HEK293 (cell line): ENCODE measurements around the gene TANK.
A peak's percentile ranks its signal among the peaks of the same experiment; 100 is the strongest.

Source experiments
- CTCF ChIA-PET: fragments of 350-600 bp; formaldehyde crosslinking; extraction: SDS; loops from one replicate; lab custom pipeline; 2021; ENCODE audit warnings: antibody characterized with exemption; lab: Yijun Ruan, JAX
- POLR2A ChIA-PET: fragments of 300-600 bp; formaldehyde crosslinking; extraction: SDS; loops from one replicate; lab custom pipeline; 2020; ENCODE audit warnings: antibody characterized with exemption, inconsistent platforms; lab: Yijun Ruan, JAX
- H3K27ac ChIP-seq: fragments of 200-500 bp; sonication (Bioruptor generic); 2 replicates; pipeline ENCODE4 v1.5.1; 2014; ENCODE audit warnings: low read depth, low read length, control low read depth, inconsistent platforms; ENCODE audit errors: extremely low read depth
- H3K36me3 ChIP-seq, 2 experiments: fragments of 200-500 bp in 1 of 2; sonication (Bioruptor generic) in 1 of 2; 1 replicate in 1 of 2; 2 replicates in 1 of 2; pipeline ENCODE4 v1.5.1; 2014 to 2017; ENCODE audit warnings: inconsistent platforms in 2 of 2, low read length in 2 of 2; ENCODE audit not compliant: control insufficient read depth in 2 of 2, insufficient read depth in 1 of 2
- H3K4me1 ChIP-seq: fragments of 200-500 bp; sonication (Bioruptor generic); 2 replicates; pipeline ENCODE4 v1.5.1; 2014; ENCODE audit warnings: mild to moderate bottlenecking, low read length, inconsistent platforms; ENCODE audit not compliant: control insufficient read depth, insufficient read depth
- H3K4me3 ChIP-seq: 2 replicates; pipeline ENCODE4 v1.5.1; 2011; ENCODE audit warnings: low read depth, mild to moderate bottlenecking, control low read depth, low read length, moderate library complexity
- H3K9me3 ChIP-seq: fragments of 200-500 bp; sonication (Bioruptor generic); 2 replicates; pipeline ENCODE4 v1.5.1; 2014; ENCODE audit warnings: low read depth, low read length, inconsistent platforms; ENCODE audit not compliant: control insufficient read depth, insufficient read depth
- GLIS2 ChIP-seq: fragments of 450-650 bp; formaldehyde crosslinking; IDR thresholded peaks from 2 replicates; pipeline ENCODE4 v1.5.1; 2016; ENCODE audit warnings: missing biosample characterization, missing genetic modification characterization
- KLF7 ChIP-seq: fragments of 450-650 bp; formaldehyde crosslinking; IDR thresholded peaks from 2 replicates; pipeline ENCODE4 v1.5.1; 2016; ENCODE audit warnings: missing biosample characterization, missing genetic modification characterization, borderline replicate concordance
- OVOL3 ChIP-seq: fragments of 450-650 bp; formaldehyde crosslinking; IDR thresholded peaks from 2 replicates; pipeline ENCODE4 v1.5.1; 2016; ENCODE audit warnings: missing biosample characterization, missing genetic modification characterization
- REPIN1 ChIP-seq: fragments of 450-650 bp; formaldehyde crosslinking; IDR thresholded peaks from 2 replicates; pipeline ENCODE4 v1.5.1; 2017; ENCODE audit warnings: missing biosample characterization, missing genetic modification characterization, low read depth
- TRIM28 ChIP-seq: IDR thresholded peaks from 2 replicates; pipeline ENCODE4 v1.6.1; 2011; ENCODE audit warnings: low read length, control low read depth, borderline replicate concordance
- ZFHX2 ChIP-seq: fragments of 450-650 bp; formaldehyde crosslinking; conservative IDR thresholded peaks from 2 replicates; pipeline ENCODE4 v1.5.1; 2016; ENCODE audit warnings: missing biosample characterization, missing genetic modification characterization
- ZFP3 ChIP-seq: fragments of 450-650 bp; formaldehyde crosslinking; IDR thresholded peaks from 2 replicates; pipeline ENCODE4 v1.5.1; 2016; ENCODE audit warnings: low read depth, missing biosample characterization, missing genetic modification characterization
- ZFP41 ChIP-seq: fragments of 450-650 bp; formaldehyde crosslinking; IDR thresholded peaks from 2 replicates; pipeline ENCODE4 v1.5.1; 2016; ENCODE audit warnings: missing biosample characterization, missing genetic modification characterization, borderline replicate concordance
- ZIC2 ChIP-seq: fragments of 450-650 bp; formaldehyde crosslinking; IDR thresholded peaks from 2 replicates; pipeline ENCODE4 v1.5.1; 2016; ENCODE audit warnings: missing biosample characterization, missing genetic modification characterization
- ZNF132 ChIP-seq: fragments of 450-650 bp; formaldehyde crosslinking; IDR thresholded peaks from 2 replicates; pipeline ENCODE4 v1.5.1; 2017; ENCODE audit warnings: missing biosample characterization, missing genetic modification characterization, borderline replicate concordance
- ZNF146 ChIP-seq: fragments of 450-650 bp; formaldehyde crosslinking; IDR thresholded peaks from 2 replicates; pipeline ENCODE4 v1.5.1; 2016; ENCODE audit warnings: missing biosample characterization, missing genetic modification characterization
- ZNF423 ChIP-seq: fragments of 450-650 bp; formaldehyde crosslinking; IDR thresholded peaks from 2 replicates; pipeline ENCODE4 v1.5.1; 2016; ENCODE audit warnings: missing biosample characterization, missing genetic modification characterization
- ZNF529 ChIP-seq: fragments of 450-650 bp; formaldehyde crosslinking; IDR thresholded peaks from 2 replicates; pipeline ENCODE4 v1.5.1; 2017; ENCODE audit warnings: missing genetic modification characterization, missing biosample characterization; ENCODE audit not compliant: insufficient replicate concordance
- ZNF544 ChIP-seq: fragments of 450-650 bp; formaldehyde crosslinking; IDR thresholded peaks from 2 replicates; pipeline ENCODE4 v1.5.0; 2017; ENCODE audit warnings: missing biosample characterization, missing genetic modification characterization
- ZNF560 ChIP-seq: fragments of 450-650 bp; formaldehyde crosslinking; IDR thresholded peaks from 2 replicates; pipeline ENCODE4 v1.5.1; 2017; ENCODE audit warnings: missing biosample characterization, missing genetic modification characterization, borderline replicate concordance
- ZNF660 ChIP-seq: fragments of 450-650 bp; IDR thresholded peaks from 2 replicates; pipeline ENCODE4 v1.5.1; 2018; ENCODE audit warnings: missing biosample characterization, mild to moderate bottlenecking, missing genetic modification characterization
- ZNF843 ChIP-seq: fragments of 450-650 bp; formaldehyde crosslinking; IDR thresholded peaks from 2 replicates; pipeline ENCODE4 v1.5.1; 2016; ENCODE audit warnings: missing biosample characterization, missing genetic modification characterization
- TF ChIP-seq, protein P1 (sequence below): fragments of 450-650 bp; formaldehyde crosslinking; IDR thresholded peaks from 2 replicates; pipeline ENCODE4; 2016; ENCODE audit warnings: missing biosample characterization, missing genetic modification characterization
- TF ChIP-seq, protein P2 (sequence below): fragments of 450-650 bp; formaldehyde crosslinking; IDR thresholded peaks from 2 replicates; pipeline ENCODE4 v1.5.1; 2016; ENCODE audit warnings: missing biosample characterization, missing genetic modification characterization
- TF ChIP-seq, protein P3 (sequence below): fragments of 450-650 bp; formaldehyde crosslinking; IDR thresholded peaks from 2 replicates; pipeline ENCODE4 v1.5.1; 2017; ENCODE audit warnings: missing biosample characterization, mild to moderate bottlenecking, missing genetic modification characterization, moderate library complexity
- TF ChIP-seq, protein P4 (sequence below): fragments of 450-650 bp; formaldehyde crosslinking; IDR thresholded peaks from 2 replicates; pipeline ENCODE4 v1.5.1; 2017; ENCODE audit warnings: missing biosample characterization, missing genetic modification characterization
- TF ChIP-seq, protein P5 (sequence below): IDR thresholded peaks from 2 replicates; pipeline ENCODE4 v1.6.1; 2011; ENCODE audit warnings: mild to moderate bottlenecking, low read depth, low read length, borderline replicate concordance

TANK gene

DNA sequence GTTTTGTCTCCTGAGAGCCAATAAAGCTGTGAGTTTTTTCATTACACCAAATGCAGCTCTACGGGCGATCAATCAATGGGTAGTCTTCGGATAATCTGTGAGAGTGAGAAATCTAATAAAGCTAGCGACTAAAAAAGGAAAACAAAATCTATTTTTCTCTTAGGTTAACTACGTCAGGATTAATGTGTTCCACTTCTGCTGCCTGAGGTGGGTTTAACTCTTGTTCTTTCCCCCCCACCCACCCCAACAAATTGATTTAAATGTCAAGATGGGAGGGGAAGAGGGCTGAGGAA is 85.0 kb downstream of the TANK start:
- Histone ChIP-seq H3K36me3 (no peaks in the 10 kb centered on the region), H3K27ac (no peak overlapping the region; the same call in 1 of the 2 replicates), H3K9me3 (no peaks in the 10 kb centered on the region), H3K4me3 (peak overlapping the region; percentile 21), H3K4me1 (no peaks in the 10 kb centered on the region)
- ChIA-PET POLR2A (no interaction called here), CTCF (interaction anchor here (2.0 kb wide), 1 partner anchor 22 kb away, joined by 5 read pairs; no protein-coding TSS in a partner anchor)
- TF ChIP-seq, protein P1, sequence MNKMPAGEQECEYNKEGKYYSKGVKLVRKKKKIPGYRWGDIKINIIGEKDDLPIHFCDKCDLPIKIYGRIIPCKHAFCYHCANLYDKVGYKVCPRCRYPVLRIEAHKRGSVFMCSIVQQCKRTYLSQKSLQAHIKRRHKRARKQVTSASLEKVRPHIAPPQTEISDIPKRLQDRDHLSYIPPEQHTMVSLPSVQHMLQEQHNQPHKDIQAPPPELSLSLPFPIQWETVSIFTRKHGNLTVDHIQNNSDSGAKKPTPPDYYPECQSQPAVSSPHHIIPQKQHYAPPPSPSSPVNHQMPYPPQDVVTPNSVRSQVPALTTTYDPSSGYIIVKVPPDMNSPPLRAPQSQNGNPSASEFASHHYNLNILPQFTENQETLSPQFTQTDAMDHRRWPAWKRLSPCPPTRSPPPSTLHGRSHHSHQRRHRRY: no peak
- no peak for TF ChIP-seq ZNF423 (tag by site-specific recombination)
- no peak for TF ChIP-seq ZNF132
- no peak for TF ChIP-seq ZNF560 (tag by site-specific recombination)

DNA sequence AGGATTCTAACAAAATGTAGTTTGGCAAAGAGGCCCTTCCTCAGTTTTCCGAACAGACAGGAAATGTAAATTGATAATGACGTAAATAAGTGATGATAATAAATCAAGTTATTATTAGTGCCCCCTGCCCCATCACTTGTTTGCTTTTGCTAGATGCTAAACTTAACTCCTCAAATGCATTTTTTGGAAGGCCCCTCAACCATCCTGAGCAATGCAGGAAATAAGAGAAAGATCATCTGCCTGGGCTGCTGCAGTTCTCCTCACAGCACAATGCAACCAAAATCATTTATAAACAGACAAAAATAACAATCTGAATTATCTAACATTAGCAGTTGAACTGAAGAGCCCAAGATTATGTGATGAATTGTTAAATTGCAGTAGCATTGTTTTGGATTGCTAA is 85.4 kb downstream of the TANK start:
- ChIA-PET POLR2A (no interaction called here), CTCF (interaction anchor here (0.5 to 2.0 kb wide), 2 partner anchors 22 to 1923 kb away, joined by 4 to 5 read pairs; no protein-coding TSS in a partner anchor)
- Histone ChIP-seq H3K4me1 (no peaks in the 10 kb centered on the region), H3K27ac (no peak overlapping the region), H3K36me3 (no peaks in the 10 kb centered on the region), H3K9me3 (no peaks in the 10 kb centered on the region), H3K4me3 (no peak overlapping the region)
- no peak for TF ChIP-seq REPIN1 (tag by site-specific recombination)
- no peak for TF ChIP-seq TRIM28
- TF ChIP-seq ZIC2 (tag by site-specific recombination): no peak
- TF ChIP-seq KLF7 (tag by site-specific recombination): no peak
- TF ChIP-seq, protein P2, sequence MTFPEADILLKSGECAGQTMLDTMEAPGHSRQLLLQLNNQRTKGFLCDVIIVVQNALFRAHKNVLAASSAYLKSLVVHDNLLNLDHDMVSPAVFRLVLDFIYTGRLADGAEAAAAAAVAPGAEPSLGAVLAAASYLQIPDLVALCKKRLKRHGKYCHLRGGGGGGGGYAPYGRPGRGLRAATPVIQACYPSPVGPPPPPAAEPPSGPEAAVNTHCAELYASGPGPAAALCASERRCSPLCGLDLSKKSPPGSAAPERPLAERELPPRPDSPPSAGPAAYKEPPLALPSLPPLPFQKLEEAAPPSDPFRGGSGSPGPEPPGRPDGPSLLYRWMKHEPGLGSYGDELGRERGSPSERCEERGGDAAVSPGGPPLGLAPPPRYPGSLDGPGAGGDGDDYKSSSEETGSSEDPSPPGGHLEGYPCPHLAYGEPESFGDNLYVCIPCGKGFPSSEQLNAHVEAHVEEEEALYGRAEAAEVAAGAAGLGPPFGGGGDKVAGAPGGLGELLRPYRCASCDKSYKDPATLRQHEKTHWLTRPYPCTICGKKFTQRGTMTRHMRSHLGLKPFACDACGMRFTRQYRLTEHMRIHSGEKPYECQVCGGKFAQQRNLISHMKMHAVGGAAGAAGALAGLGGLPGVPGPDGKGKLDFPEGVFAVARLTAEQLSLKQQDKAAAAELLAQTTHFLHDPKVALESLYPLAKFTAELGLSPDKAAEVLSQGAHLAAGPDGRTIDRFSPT (tag by site-specific recombination): no peak
- no peak for TF ChIP-seq ZNF544
- TF ChIP-seq ZNF843 (tag by site-specific recombination): no peak
- TF ChIP-seq, protein P3, sequence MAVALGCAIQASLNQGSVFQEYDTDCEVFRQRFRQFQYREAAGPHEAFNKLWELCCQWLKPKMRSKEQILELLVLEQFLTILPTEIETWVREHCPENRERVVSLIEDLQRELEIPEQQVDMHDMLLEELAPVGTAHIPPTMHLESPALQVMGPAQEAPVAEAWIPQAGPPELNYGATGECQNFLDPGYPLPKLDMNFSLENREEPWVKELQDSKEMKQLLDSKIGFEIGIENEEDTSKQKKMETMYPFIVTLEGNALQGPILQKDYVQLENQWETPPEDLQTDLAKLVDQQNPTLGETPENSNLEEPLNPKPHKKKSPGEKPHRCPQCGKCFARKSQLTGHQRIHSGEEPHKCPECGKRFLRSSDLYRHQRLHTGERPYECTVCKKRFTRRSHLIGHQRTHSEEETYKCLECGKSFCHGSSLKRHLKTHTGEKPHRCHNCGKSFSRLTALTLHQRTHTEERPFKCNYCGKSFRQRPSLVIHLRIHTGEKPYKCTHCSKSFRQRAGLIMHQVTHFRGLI (tag by site-specific recombination): no peak
- no peak for TF ChIP-seq ZFHX2 (tag by site-specific recombination)
- TF ChIP-seq, protein P4, sequence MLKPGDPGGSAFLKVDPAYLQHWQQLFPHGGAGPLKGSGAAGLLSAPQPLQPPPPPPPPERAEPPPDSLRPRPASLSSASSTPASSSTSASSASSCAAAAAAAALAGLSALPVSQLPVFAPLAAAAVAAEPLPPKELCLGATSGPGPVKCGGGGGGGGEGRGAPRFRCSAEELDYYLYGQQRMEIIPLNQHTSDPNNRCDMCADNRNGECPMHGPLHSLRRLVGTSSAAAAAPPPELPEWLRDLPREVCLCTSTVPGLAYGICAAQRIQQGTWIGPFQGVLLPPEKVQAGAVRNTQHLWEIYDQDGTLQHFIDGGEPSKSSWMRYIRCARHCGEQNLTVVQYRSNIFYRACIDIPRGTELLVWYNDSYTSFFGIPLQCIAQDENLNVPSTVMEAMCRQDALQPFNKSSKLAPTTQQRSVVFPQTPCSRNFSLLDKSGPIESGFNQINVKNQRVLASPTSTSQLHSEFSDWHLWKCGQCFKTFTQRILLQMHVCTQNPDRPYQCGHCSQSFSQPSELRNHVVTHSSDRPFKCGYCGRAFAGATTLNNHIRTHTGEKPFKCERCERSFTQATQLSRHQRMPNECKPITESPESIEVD (tag by site-specific recombination): no peak
- no peak for TF ChIP-seq ZNF660 (tag by site-specific recombination)
- no peak for TF ChIP-seq ZNF529
- no peak for TF ChIP-seq OVOL3 (tag by site-specific recombination)
- no peak for TF ChIP-seq GLIS2
- TF ChIP-seq ZFP3 (tag by site-specific recombination): no peak
- no peak for TF ChIP-seq ZNF146 (tag by site-specific recombination)
- TF ChIP-seq, protein P5, sequence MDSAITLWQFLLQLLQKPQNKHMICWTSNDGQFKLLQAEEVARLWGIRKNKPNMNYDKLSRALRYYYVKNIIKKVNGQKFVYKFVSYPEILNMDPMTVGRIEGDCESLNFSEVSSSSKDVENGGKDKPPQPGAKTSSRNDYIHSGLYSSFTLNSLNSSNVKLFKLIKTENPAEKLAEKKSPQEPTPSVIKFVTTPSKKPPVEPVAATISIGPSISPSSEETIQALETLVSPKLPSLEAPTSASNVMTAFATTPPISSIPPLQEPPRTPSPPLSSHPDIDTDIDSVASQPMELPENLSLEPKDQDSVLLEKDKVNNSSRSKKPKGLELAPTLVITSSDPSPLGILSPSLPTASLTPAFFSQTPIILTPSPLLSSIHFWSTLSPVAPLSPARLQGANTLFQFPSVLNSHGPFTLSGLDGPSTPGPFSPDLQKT: no peak
- TF ChIP-seq ZFP41 (tag by site-specific recombination): no peak
- no peak for TF ChIP-seq ZNF423 (tag by site-specific recombination)
